HTR-8/SVneo (cell line): ENCODE measurements around the gene PSMB10.
A peak's percentile ranks its signal among the peaks of the same experiment; 100 is the strongest.
"Not testable (repeated sequence)": the region's sequence is repeated elsewhere in the genome, so short reads cannot be mapped to it uniquely, and the experiment has no call there.

Source experiments
- DNase-seq: peaks from one replicate; pipeline ENCODE4 v3.0.0; 2011; ENCODE audit warnings: low spot score, mixed read lengths; ENCODE audit not compliant: insufficient read length
- FAIRE-seq: peaks from 2 replicates; lab custom pipeline; 2011; peaks lifted over from hg19 to GRCh38; lab: Jason Lieb, UNC

PSMB10 gene

DNA sequence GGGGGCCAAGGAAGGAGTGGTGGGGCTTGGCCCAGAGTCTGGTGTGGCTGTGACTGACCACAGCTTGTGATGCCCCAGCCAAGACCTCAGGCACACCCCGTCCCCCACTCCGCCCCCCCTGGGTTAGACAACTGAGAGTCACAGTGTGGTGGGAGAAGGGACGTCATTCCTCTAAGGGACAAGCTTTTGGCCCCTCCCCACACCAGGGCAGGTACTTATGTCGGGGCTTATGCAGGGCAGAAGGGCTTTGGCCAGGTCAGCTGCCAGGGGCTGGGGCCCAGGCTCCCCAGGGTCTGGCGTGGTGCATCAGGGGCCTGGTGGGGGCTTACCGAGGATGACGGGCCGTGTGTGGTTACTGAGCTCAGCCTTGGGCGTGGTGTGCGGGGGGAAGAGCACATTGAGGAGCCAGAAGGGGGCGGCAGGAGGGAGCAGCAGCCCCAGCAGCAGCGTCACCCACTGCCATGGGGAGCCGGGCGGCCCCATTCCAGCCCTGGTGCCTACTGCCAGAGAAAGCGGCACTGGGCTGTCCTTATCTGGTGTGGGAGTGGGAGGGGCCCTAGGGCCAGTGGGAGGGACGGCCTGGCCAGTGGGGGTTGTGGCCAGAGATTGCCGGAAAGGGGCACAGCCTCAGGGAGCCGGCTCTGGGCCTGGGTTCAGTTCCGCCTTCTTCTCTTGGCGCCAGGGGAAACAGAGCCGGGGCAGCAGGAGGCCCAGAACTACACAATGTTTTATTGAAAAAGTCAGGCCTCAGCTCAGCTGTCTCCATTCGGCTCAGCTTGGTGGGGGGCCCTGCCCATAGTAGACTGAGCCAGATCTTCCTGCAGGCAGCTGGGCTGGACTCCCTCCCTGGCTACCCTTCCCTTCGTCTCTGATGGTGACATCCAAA lies 7.2 kb upstream of the PSMB10 start, which contains the start of gene LCAT:
Gene LCAT, minus strand, starts transcription at position 502 of the 886 bp plus-strand sequence. Its CDS starts 19 bp downstream, at position 483.
- no peak for FAIRE-seq
- no peak for DNase-seq

DNA sequence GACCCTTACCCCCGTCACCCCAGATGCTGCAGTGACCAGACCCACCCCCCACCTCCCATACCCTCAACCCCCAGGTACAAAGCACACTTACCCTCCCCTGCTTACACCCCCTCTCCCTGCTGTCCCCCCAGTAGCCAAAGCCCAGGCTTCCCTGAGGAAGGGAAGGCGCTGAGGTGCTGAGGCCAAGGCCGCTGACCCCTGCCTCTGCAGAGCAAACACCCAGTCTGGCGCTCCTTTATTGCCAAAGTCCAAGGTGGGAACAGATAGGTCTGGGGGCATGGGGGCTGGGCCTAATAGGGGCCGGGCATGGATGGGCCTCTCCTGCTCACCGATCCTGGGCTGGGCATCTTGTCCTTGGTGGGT lies 6.6 kb upstream of the PSMB10 start:
- FAIRE-seq, result no peak
- DNase-seq, result no peak

DNA sequence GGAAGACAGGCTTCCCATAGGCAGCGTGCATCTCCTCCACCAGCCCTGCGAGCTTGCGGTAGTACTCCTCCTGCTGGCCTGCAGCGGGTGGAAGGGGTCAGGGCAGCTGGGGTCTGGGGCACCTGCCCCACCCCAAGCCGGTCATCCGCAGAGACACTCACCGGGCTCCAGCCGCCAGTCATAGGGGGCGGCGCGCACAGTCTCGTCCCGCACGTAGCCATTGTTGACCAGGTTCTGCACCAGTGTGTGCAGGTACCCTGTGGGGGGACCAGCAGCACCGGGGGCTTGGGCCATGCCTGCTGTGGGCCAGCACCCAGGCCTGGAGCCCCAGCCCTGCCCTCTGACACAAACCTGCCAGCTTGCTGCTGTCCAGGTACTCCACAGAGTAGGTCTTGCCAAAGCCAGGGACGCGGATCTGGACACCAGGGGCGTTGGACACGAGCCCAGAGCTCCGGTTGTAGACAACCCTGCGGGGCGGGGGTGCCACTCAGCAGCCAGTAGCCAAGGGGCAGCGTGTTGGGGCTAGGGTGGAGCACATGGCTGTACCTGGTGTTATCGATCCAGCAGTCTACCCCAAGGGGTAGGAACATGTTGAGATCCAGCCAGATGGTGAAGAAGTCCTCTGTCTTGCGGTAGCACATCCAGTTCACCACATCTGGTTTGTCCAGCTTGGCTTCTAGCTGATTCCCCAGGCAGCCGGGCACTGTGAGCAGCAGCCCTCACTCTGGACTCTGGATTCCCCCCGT lies 6.0 kb upstream of the PSMB10 start:
- FAIRE-seq (peak; percentile 48), DNase-seq (no peak)

DNA sequence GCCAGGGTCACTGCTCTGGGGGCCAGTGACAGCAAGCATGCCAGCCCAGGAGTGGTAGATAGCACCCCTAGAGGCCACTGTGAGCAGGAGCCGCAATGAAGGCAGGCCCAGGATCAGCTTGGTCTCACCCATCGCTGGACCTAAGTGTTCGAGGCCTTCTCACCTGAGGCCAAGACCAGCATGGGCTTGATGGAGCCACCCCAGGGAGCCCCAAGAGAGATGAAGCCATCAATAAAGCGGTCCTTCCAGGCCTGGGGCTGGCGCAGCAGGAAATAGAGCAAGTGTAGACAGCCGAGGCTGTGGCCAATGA lies 5.5 kb upstream of the PSMB10 start:
- FAIRE-seq, result peak; percentile 80
- peak; percentile 53 for DNase-seq

DNA sequence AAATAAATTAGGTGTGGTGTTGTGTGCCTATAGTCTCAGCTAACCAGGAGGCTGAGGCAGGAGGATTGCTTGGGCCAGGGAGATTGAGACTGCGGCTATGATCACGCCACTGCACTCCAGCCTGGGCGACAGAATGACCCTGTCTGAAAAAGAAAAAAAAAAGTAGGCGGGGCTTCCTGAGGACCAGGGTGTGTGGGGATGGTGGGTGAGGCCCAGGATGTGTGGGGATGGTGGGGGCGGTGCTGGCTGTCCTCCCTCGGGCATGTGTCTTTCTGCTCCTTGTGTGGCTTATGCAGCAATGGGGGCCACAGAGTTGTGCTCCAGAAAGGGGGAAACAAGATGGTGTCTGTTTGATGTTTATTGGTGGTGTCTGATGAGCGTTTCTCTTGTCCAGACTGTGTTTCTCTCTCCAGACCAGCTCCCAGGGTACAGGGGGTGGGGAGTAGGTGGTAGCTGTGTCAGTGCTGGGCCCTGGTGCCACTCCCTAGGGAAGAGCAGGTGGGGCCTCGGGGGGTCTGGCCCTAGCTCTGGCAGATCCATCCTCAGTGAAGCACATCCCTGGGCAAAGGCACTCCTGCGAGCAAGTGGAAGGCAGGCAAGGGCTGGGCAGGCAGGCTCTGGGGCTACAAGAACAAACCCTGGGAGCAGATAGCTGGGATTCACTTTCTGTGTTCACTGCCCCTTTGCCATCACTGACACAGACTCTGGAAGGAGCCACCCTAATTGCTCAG lies 5.0 kb upstream of the PSMB10 start:
- no peak for DNase-seq
- FAIRE-seq, result no peak

DNA sequence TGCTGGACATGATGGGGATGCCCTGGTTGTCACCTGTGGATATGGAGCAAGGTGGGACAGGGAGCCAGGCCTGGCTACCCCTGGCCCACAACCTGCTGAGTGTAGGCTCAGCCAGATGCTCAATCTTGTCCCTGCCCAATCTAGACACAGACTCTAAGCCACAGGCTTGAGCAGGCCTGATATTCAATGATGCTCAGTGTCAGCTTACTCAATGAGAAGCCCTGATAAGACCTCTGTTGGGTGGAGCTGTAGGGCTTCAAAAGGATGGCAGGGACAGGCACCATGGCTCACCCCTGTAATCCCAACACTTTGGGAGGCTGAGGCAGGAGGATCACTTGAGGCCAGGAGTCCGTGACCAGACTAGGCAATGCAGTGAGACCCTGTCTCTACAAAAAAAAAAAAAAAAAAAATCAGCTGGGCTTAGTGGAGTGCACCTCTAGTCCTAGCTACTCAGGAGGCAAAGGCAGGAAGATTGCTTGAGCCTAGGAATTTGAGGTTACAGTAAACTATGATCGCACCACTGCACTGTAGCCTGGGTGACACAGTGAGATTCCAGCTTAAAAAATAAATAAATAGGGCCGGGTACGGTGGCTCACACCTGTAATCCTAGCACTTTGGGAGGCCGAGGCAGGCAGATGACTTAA lies 3.9 kb upstream of the PSMB10 start:
- DNase-seq (no peak), FAIRE-seq (no peak)

DNA sequence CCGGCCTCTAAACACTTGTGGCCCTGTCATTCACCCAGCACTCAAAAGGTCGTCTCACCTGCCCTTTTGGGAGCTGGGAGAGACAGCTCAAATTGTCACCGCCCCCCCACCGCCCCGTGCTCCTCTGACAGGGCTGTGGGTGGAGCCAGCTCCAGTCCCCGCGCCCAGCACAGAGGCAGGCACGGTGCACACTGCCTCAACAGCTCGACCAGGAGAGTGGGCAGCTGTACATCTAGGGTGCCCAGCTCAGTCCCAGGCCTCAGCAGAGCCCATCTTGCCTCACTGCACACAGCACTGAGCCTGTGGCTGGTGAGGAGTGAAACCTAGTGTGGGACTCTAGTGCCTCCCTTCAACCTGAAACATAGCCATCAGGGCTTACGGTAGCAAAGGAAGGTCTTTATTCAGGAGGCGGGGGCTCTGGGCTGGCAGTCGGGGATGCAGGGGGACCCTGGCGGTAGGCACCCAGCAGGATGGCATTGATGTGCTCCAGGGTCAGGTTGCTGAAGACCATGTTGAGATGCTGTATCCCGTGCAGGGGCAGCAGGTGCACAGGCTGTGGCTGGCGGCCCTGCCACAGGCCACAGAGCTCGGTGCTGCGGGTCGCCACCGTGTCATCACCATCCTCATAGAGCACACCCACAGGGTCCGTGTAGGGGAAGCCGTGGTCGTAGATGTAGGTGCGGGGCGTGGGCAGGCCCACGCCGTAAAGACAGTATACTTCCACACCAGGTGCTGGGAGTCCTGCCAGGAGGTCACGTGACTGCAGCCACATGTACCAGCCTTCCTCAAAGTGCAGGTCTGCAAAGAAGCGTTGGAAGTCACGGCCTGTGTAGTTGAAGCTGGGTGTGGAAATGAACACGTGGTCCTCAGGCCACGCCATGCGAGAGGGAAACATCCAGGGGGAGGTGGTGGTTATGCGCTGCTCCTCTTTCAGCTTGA lies 3.1 kb upstream of the PSMB10 start:
- FAIRE-seq (peak; percentile 26), DNase-seq (no peak)

DNA sequence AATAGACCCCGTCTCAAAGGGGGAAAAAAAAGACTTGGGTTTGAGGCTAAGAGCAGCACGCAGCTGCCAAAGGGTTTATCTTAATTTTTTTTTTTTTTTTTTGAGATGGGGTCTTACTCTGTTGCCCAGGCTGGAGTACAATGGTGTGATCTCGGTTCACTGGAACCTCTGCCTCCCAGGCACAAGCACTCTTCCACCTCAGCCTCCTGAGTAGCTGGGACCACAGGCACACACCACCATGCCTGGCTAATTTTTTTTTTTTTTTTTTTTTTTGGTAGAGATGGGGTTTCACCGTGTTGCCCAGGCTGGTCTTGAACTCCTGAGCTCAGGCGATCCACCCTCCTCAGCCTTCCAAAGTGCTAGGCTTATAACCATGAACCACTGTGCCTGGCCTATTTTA lies 1.1 kb upstream of the PSMB10 start:
- DNase-seq, FAIRE-seq: not testable (repeated sequence)

DNA sequence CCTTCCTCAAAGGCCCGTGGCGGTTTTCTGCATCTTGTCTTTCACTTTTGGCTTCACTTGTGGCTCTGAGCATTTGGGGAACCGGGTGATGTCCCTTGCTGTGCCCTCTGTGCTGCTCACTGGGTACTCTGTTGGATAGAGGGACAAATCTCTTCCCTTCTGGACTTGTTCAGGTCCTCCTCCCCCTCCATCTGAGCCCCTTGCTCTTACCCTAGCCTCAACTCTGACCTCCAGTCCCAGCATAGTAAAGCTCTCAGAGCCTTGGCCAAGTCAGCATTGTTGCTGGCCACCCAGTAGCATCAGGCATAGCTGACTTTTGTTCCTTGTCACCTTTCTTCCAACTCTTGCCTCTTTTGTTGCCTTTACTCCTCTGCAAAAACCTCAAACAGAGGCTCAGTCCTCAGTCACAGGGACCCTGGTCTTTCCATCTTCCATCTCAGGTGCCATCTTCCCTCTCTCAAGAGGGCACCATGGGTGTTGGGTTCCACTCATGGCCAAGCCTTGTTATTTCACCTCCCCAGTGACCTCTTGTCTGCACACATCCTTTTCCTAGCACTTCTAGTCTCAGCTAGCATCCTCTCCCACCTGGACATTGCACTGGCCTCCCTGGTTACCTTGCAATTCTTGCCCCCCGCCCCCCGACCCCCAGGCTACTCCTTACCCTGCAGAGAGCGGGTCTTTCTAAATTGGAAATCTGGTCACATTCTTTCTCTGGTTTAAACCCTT lies 393 bp upstream of the PSMB10 start:
- peak; percentile 23 for FAIRE-seq
- no peak for DNase-seq

DNA sequence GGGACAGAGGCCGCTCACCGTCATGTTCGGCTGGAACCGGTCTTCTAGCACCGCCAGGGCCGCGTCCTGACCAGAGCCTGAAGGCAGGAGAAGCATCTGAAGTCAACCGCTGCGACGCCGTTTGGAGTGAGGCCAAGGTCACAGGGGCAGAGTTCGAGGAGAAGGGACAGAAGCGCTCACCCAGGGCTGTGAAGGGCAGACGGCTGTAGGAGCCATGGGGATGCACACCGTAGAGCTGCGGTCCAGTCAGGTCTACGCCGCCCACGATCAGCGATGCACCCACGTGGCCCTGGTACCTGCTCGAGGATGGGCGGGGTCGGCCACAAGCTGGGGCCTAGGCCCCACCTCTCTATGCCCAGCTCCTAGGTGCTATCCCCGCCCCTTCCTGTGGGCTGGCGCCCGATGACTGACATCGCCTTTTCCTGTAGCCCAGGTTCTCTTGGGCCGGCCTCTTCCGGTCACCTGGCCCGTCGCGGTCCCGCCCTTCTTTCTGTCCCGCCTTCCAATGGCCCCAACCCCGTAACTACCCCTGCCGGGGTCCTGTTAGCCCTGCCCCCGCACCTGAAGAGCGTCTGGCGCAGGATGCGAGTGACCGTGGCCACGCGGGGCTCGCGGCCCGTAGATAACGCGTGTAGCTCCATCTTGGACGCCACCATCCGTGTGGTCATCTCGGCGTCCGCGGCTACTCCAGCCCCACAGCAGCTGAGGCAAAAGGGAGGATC lies 1.1 kb downstream of the PSMB10 start:
- peak; percentile 90 for FAIRE-seq
- peak; percentile 99 for DNase-seq

DNA sequence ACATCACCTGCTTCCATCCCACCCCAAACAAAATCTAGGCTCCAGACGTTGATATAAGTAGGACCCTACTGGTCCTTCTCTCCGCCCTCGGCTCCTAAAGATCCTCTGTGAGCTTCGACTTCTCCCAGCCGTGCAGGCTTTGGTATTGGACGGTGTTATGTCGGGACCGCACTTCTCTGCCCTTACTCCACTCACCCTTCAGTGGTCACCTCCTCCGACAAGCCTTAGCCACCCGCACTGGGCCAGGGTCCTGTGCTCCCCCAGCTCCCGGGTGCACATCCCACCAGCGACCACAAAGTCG lies 1.6 kb downstream of the PSMB10 start:
- DNase-seq, result no peak
- no peak for FAIRE-seq

DNA sequence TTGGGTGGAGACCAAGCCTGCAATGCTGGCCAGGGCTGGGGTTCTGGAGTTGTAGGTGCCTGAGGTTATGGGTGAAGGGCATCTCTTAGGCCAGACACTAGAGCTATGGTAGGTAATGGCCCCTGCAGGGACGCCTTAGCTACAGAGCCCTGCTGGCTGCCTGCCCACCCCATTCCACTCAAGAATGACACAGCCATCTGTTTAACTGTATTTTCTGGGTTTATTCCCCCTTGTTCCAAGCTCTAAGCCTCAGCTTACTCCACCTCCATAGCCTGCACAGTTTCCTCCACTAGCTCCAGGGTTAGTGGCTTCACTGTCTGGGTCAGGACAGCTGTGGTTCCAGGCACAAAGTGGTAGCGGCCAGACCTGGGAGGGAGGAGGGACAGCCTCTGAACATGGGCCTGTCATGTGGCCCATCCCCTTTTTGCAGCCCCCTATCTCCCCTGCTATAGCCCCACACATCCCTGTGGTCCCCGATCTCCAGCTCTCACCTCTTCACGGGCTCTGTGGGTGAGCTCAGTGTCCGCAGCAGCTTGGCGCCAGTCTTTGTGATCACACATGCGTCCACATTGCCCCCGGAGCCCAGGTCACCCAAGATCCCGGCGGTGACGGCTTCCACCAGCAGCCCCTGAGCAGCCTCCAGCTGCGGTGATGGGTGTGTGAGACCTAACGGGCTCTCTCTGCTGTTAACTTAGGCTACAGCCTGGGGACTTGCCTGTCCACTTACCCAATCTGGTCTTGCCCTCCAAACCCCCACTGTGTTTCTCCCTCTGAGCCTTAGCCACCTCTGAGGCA lies 2.1 kb downstream of the PSMB10 start:
- peak; percentile 52 for FAIRE-seq
- no peak for DNase-seq

DNA sequence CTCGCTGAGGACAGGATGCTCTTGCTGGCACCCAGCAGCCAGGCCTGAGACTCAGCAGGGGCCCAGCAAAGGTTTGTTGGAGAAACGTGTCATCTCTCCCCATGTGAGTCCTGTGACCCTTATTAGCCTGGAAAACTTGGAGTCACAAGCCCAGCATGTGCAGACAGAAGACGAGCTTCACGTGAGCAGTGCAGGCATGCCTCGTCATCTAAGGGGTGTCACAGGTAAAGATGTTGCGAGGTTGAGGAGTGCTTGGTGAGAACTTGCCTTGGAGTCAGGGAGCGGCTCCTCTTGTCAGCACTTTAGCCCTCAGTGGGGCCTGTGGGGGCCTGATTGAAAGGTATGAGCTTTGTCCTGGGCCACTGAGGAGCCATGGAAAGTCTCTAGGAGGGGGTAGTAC lies 2.8 kb downstream of the PSMB10 start:
- no peak for FAIRE-seq

DNA sequence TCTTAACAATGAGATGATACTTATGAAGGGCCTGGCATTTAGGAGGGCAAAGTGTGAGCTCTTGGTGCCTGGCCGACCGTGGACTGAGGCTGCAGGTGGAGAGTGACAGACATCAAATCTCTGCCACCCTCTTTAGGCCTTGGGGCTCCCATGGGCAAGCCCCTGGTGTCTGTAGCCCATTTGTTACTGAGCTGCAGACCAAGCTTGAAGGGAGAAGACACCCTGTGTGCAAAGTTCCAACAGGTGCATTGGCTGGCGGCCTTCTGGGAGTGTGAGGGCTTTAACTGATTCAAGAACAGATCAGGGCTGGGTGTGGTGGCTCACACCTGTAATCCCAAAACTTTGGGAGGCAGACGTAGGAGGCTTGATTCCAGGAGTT lies 4.2 kb downstream of the PSMB10 start:
- DNase-seq, result no peak

More for the DNA sequence above, 2.8 kb downstream of the PSMB10 start:
- DNase-seq, result no peak

DNA sequence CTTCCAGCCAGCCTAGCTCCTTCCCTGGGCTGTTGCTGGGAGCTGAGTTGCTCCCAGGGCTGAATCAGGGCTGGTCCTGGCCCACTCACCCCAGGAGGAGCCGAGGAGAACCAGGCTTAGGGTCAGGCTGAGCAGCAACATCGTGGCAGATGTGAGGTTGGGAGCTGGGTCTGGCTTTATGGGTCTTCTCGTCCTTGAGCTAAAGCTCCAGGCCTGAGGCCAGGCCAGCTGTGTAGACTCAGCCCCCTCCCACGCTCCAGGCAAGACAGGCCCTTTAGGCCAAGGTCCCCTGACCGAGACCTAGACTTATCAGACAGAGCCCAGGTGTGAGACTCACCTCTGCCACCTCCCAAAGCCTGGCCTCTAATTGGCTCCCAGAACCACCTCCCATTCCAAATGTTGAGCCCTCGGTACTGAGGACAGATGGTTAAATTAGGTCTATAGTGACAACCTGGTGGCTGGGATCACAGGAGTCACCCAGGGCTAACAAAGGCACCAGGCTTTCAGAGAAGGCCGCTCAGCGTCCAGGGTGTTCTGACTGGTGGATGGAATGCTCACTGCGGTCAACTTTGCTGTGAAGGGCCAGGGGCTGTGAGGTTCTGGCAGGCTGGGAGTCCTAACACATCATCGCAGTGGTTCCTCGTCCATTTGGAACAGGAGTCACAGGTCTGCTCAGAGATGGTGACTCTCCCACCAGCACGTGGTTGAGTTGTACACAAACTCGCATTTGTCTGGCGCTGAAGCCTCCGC lies 4.8 kb downstream of the PSMB10 start, which contains the start of gene CTRL:
Gene CTRL, minus strand, starts transcription at position 151 of the 750 bp plus-strand sequence. Its CDS starts 10 bp downstream, at position 141.
- no peak for FAIRE-seq
- DNase-seq, result no peak

More for the DNA sequence above, 4.2 kb downstream of the PSMB10 start:
- no peak for FAIRE-seq

DNA sequence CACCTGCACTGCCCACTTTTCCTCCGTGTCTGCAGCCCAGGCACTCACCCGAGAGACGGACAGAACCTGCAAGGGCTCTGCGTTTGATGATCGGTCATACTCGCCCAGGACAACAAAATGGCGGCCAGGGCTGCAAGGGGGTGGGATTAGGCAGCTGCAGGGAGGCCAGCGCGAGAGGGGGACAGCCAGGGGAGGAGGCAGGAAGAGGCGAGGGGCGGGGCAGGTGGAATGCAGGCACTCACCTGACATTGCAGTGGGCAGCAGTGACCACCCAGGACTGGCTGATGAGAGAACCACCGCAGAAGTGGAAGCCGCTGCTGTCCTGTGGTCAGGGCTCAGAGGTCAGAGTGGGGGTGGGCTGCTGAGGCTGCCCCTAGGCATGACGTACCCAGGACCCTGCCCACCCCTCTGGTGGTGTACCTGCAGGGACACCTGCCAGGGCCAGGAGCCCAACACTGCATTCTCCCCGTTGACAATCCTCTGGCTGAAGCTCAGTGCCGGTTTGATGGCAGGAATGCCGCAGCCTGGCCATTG lies 5.9 kb downstream of the PSMB10 start:
- FAIRE-seq, result no peak
- no peak for DNase-seq
